HFFc6 (cell line): ENCODE measurements around the gene TAGAP. TPM values are rescaled to one million over a fixed set of nuclear protein-coding genes. Genes with fewer than 3 reads are reported as not detected.
"Not testable (repeated sequence)": the region's sequence is repeated elsewhere in the genome, so short reads cannot be mapped to it uniquely, and the experiment has no call there.

ENCODE experiments used
- DNase-seq: peaks from one replicate; pipeline ENCODE4 v3.0.0-alpha.2; 2018
- H3K27ac Mint-ChIP-seq: 2 replicates; pipeline ENCODE4 v1.8.0; 2020; ENCODE audit warnings: mild to moderate bottlenecking, mixed read lengths
- H3K27me3 Mint-ChIP-seq: 2 replicates; pipeline ENCODE4 v1.8.0; 2021; ENCODE audit warnings: mild to moderate bottlenecking, moderate library complexity, mixed read lengths; ENCODE audit not compliant: insufficient read depth
- H3K36me3 Mint-ChIP-seq: 2 replicates; pipeline ENCODE4 v1.8.0; 2021; ENCODE audit warnings: low read depth, mixed read lengths
- H3K4me1 Mint-ChIP-seq: 2 replicates; pipeline ENCODE4 v1.8.0; 2020; ENCODE audit warnings: low read depth, mixed read lengths
- H3K4me3 Mint-ChIP-seq: 2 replicates; pipeline ENCODE4 v1.8.0; 2020; ENCODE audit warnings: mild to moderate bottlenecking, moderate library complexity, mixed read lengths
- H3K9me3 Mint-ChIP-seq: 2 replicates; pipeline ENCODE4 v1.8.0; 2020; ENCODE audit warnings: mild to moderate bottlenecking, mixed read lengths
- total RNA-seq, 6 experiments: library from RNA; stranded (reverse); fragmentation: NEBNext Ultra II Directional; extraction: Animal tissue kit (Norgen Biotek cat#: 25700); gene quantifications; 2 replicates in 1 of 6; 3 replicates in 5 of 6; pipeline ENCODE4 v1.2.3, GENCODE V29; 2021
- TF ChIP-seq, protein P1 (sequence below): fragments of 200-600 bp; sonication (generic); IDR thresholded peaks from 2 replicates; pipeline ENCODE4 v1.5.0; 2021; ENCODE audit warnings: antibody characterized with exemption, mild to moderate bottlenecking

Gene TAGAP
- total RNA-seq, 6 experiments from 2014 or later: not detected

- H3K4me1 Mint-ChIP-seq: peaks cover 18% of the 10 kb centered on the region
- H3K36me3 Mint-ChIP-seq: no peaks in the 10 kb centered on the region
- no peak overlapping the region for H3K4me3 Mint-ChIP-seq
- TF ChIP-seq, protein P1, sequence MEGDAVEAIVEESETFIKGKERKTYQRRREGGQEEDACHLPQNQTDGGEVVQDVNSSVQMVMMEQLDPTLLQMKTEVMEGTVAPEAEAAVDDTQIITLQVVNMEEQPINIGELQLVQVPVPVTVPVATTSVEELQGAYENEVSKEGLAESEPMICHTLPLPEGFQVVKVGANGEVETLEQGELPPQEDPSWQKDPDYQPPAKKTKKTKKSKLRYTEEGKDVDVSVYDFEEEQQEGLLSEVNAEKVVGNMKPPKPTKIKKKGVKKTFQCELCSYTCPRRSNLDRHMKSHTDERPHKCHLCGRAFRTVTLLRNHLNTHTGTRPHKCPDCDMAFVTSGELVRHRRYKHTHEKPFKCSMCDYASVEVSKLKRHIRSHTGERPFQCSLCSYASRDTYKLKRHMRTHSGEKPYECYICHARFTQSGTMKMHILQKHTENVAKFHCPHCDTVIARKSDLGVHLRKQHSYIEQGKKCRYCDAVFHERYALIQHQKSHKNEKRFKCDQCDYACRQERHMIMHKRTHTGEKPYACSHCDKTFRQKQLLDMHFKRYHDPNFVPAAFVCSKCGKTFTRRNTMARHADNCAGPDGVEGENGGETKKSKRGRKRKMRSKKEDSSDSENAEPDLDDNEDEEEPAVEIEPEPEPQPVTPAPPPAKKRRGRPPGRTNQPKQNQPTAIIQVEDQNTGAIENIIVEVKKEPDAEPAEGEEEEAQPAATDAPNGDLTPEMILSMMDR: peak; percentile 71
- H3K27ac Mint-ChIP-seq: no peak overlapping the region
- peaks cover 61% of the 10 kb centered on the region for H3K27me3 Mint-ChIP-seq
- H3K9me3 Mint-ChIP-seq: no peaks in the 10 kb centered on the region
- DNase-seq: no peak
These were observed 2.0 kb downstream of the TAGAP start for GRCh38 chr6:159042826-159043181.

- TF ChIP-seq, protein P1: peak; percentile 97
- H3K4me1 Mint-ChIP-seq: peaks cover 18% of the 10 kb centered on the region
- peaks cover 61% of the 10 kb centered on the region for H3K27me3 Mint-ChIP-seq
- no peaks in the 10 kb centered on the region for H3K36me3 Mint-ChIP-seq
- H3K27ac Mint-ChIP-seq: no peak overlapping the region
- H3K9me3 Mint-ChIP-seq: no peaks in the 10 kb centered on the region
- peak overlapping the region; percentile 71 for H3K4me3 Mint-ChIP-seq
- peak; percentile 38 for DNase-seq
These were observed 2.6 kb downstream of the TAGAP start for GRCh38 chr6:159042003-159042825.

- no peak overlapping the region for H3K27ac Mint-ChIP-seq
- peaks cover 56% of the 10 kb centered on the region for H3K27me3 Mint-ChIP-seq
- H3K36me3 Mint-ChIP-seq: no peaks in the 10 kb centered on the region
- DNase-seq: no peak
- no peaks in the 10 kb centered on the region for H3K9me3 Mint-ChIP-seq
- H3K4me1 Mint-ChIP-seq: peaks cover 18% of the 10 kb centered on the region
- TF ChIP-seq, protein P1: no peak
- H3K4me3 Mint-ChIP-seq: no peak overlapping the region
These were observed 3.6 kb downstream of the TAGAP start for GRCh38 chr6:159041181-159041580.

- no peak for DNase-seq
- H3K27ac Mint-ChIP-seq: no peak overlapping the region
- no peaks in the 10 kb centered on the region for H3K9me3 Mint-ChIP-seq
- no peak overlapping the region for H3K4me3 Mint-ChIP-seq
- peaks cover 47% of the 10 kb centered on the region for H3K27me3 Mint-ChIP-seq
- H3K36me3 Mint-ChIP-seq: no peaks in the 10 kb centered on the region
- H3K4me1 Mint-ChIP-seq: peaks cover 18% of the 10 kb centered on the region
- TF ChIP-seq, protein P1: no peak
These were observed 4.9 kb downstream of the TAGAP start for GRCh38 chr6:159039885-159040258.

- no peaks in the 10 kb centered on the region for H3K36me3 Mint-ChIP-seq
- no peaks in the 10 kb centered on the region for H3K9me3 Mint-ChIP-seq
- H3K27ac Mint-ChIP-seq: no peak overlapping the region
- no peak overlapping the region for H3K4me3 Mint-ChIP-seq
- DNase-seq: peak; percentile 44
- TF ChIP-seq, protein P1: no peak
- peaks cover 44% of the 10 kb centered on the region for H3K27me3 Mint-ChIP-seq
- peaks cover 18% of the 10 kb centered on the region for H3K4me1 Mint-ChIP-seq
These were observed 5.6 kb downstream of the TAGAP start for GRCh38 chr6:159038914-159039884.

- H3K36me3 Mint-ChIP-seq, H3K4me3 Mint-ChIP-seq, H3K27ac Mint-ChIP-seq, DNase-seq, H3K9me3 Mint-ChIP-seq: not testable (repeated sequence)
- Mint-ChIP-seq H3K27me3 (peaks cover 42% of the 10 kb centered on the region), H3K4me1 (peaks cover 18% of the 10 kb centered on the region)
These were observed 6.5 kb downstream of the TAGAP start for GRCh38 chr6:159038318-159038717.
